ENCODE data around the gene LRRD1. TPM values are rescaled to one million over a fixed set of nuclear protein-coding genes. Genes with fewer than 3 reads are reported as not detected.
"Not testable (repeated sequence)": the region's sequence is repeated elsewhere in the genome, so short reads cannot be mapped to it uniquely, and the experiment has no call there.

The LRRD1 gene
- total and polyA plus RNA-seq, 2 of the 8 experiments (the other 6 are each of a cell fraction or from before 2014, with no cell fraction given): not detected

DNA sequence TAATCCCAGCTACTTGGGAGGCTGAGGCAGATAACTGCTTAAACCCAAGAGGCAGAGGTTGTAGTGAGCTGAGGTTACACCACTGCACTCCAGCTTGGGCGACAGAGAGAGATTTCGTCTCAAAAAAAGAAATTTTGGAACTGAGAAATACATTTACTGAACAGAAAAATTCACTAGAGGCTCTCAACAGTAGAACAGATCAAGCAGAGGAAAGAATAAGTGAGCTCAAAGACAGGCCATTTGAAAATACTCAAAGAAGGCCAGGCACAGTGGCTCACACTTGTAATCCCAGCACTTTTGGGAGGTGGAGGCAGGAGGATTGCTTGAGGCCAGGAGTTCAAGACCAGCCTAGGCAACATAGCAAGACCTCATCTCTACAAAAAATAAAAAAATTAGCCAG is 9.4 kb downstream of the LRRD1 start:
- H3K56ac ChIP-seq (replicated peaks; ENCODE audit: insufficient read length, low read depth, low read length): not testable (repeated sequence)

More for the DNA sequence above, 9.4 kb downstream of the LRRD1 start:
- H3K27me3 ChIP-seq (replicated peaks in 1 of 4; ENCODE audit: control insufficient read depth in 3 of 4, extremely low read depth in 1 of 4, insufficient read depth in 3 of 4, low read length in 3 of 4); H2BK5ac ChIP-seq (ENCODE audit: low read depth, low read length); H3K79me2 ChIP-seq (ENCODE audit: control insufficient read depth in 1 of 2, insufficient read depth in 2 of 2, low read length in 2 of 2); H2AK5ac ChIP-seq (ENCODE audit: low read depth, low read length); H2BK12ac ChIP-seq (ENCODE audit: low read depth, low read length); H2BK120ac ChIP-seq (replicated peaks; ENCODE audit: low read depth, low read length); H3K4me1 ChIP-seq (replicated peaks in 1 of 4; ENCODE audit: control insufficient read depth in 3 of 4, insufficient read depth in 4 of 4, low read length in 3 of 4); H2AFZ ChIP-seq (ENCODE audit: low read length); H4K20me1 ChIP-seq (replicated peaks in 1 of 2; ENCODE audit: control insufficient read depth in 1 of 2, insufficient read depth in 2 of 2, low read length in 2 of 2); H4K91ac ChIP-seq (replicated peaks; ENCODE audit: insufficient read length, low read length); H3K36me3 ChIP-seq (ENCODE audit: control insufficient read depth in 2 of 4, insufficient read depth in 4 of 4, low read length in 3 of 4); H2BK15ac ChIP-seq (ENCODE audit: low read length); H4K8ac ChIP-seq (ENCODE audit: extremely low read depth, insufficient read depth, low read length); H3K14ac ChIP-seq (ENCODE audit: insufficient read length); H3K18ac ChIP-seq (ENCODE audit: extremely low read depth, low read length); H4K5ac ChIP-seq (ENCODE audit: insufficient read length, low read depth, low read length); DNase-seq (ENCODE audit: low read depth in 1 of 2, low spot score in 2 of 2); H3K27ac ChIP-seq (ENCODE audit: low read depth, low read length); CTCF ChIA-PET (ENCODE audit: partially characterized antibody); H3K23ac ChIP-seq (ENCODE audit: insufficient read length); H3K9me3 ChIP-seq (ENCODE audit: insufficient read depth in 2 of 2, low read depth in 1 of 2, low read length in 1 of 2); FAIRE-seq; H3K4me3 ChIP-seq (ENCODE audit: extremely low read depth in 1 of 4, insufficient read depth in 2 of 4, low read depth in 3 of 4, low read length in 4 of 4); H3K4me2 ChIP-seq (ENCODE audit: insufficient read depth in 1 of 2, low read depth in 2 of 2, low read length in 2 of 2); H2BK20ac ChIP-seq (ENCODE audit: low read length); H3K4ac ChIP-seq (replicated peaks; ENCODE audit: insufficient read length, low read depth, low read length); H3K9ac ChIP-seq (replicated peaks in 1 of 4; ENCODE audit: extremely low read depth in 1 of 4, low read depth in 3 of 4, low read length in 3 of 4); H3K79me1 ChIP-seq (ENCODE audit: low read depth, low read length); H3K23me2 ChIP-seq (ENCODE audit: low read depth, low read length): not testable (repeated sequence)
- POLR2A ChIA-PET (ENCODE audit: partially characterized antibody): interaction anchor here (0.6 kb wide), 1 partner anchor 256 kb away, joined by 3 read pairs; no protein-coding TSS in a partner anchor
- WGBS, 2 experiments (ENCODE audit: extremely low coverage in 1 of 2, insufficient coverage in 1 of 2, insufficient read length in 1 of 2, insufficient replicate concordance in 2 of 2, low coverage in 1 of 2, low lambda C conversion rate in 2 of 2, missing lambda C conversion rate in 1 of 2): 77% methylated on average over 2 of the region's 2 CpGs; no CpG with 5 or more reads in 1 of the 2 experiments
